ENCODE results near the gene EHF. TPM values are rescaled to one million over a fixed set of nuclear protein-coding genes. Genes with fewer than 3 reads are reported as not detected.

Gene EHF
- total and polyA plus RNA-seq, 9 of the 15 experiments (the other 6 are each of a cell fraction or from before 2014, with no cell fraction given), result 0.04 to 0.54 (median 0.37) TPM

- TF ChIP-seq PHF20 (IDR thresholded peaks at IDR 0.05; ENCODE audit: partially characterized antibody), result no peak
These were observed 86.6 kb downstream of the EHF start (continued) for GRCh38 chr11:34707462-34707840.

Other genes starting within 250 kb of the EHF start
- gene CAT, start 182.2 kb upstream of the EHF start, total RNA-seq (2014; rRNA removed), result 93.2 and 103 TPM in 2 replicates
- gene CAT, start 182.2 kb upstream of the EHF start, total RNA-seq (2014; rRNA removed; fragmentation: Illumina TruSeq; extraction: Trizol), result 115 and 124 TPM in 2 replicates
- gene CAT, start 182.2 kb upstream of the EHF start, total RNA-seq (2015; rRNA removed; fragmentation: Illumina TruSeq; extraction: Trizol), result 96.7 and 101 TPM in 2 replicates
- 86.7 and 95.1 TPM in 2 replicates for gene CAT, start 182.2 kb upstream of the EHF start, total RNA-seq (2021)
- 143 and 183 TPM in 2 replicates for gene CAT, start 182.2 kb upstream of the EHF start, polyA plus RNA-seq (2011; rRNA removed)
- gene CAT, start 182.2 kb upstream of the EHF start, polyA plus RNA-seq (2014; fragmentation: Illumina TruSeq; extraction: Trizol), result 126 and 162 TPM in 2 replicates
- gene CAT, start 182.2 kb upstream of the EHF start, polyA plus RNA-seq (2014; fragmentation: Nextera tagmentation; extraction: Ambion mirVana), result 100 to 1,000 TPM; 114 to 172 TPM
- gene CAT, start 182.2 kb upstream of the EHF start, polyA plus RNA-seq (2014; rRNA removed), result 99.1 and 110 TPM in 2 replicates
- gene ELF5, start 107.3 kb upstream of the EHF start, total RNA-seq (2014; rRNA removed), result not detected in 2 replicates
- not detected in 2 replicates for gene ELF5, start 107.3 kb upstream of the EHF start, total RNA-seq (2014; rRNA removed; fragmentation: Illumina TruSeq; extraction: Trizol)
- gene ELF5, start 107.3 kb upstream of the EHF start, total RNA-seq (2015; rRNA removed; fragmentation: Illumina TruSeq; extraction: Trizol), result not detected in 2 replicates
- not detected in 2 replicates for gene ELF5, start 107.3 kb upstream of the EHF start, total RNA-seq (2021)
- not detected in 2 replicates for gene ELF5, start 107.3 kb upstream of the EHF start, polyA plus RNA-seq (2011; rRNA removed)
- not detected in 2 replicates for gene ELF5, start 107.3 kb upstream of the EHF start, polyA plus RNA-seq (2014; fragmentation: Illumina TruSeq; extraction: Trizol)
- not detected for gene ELF5, start 107.3 kb upstream of the EHF start, polyA plus RNA-seq (2014; fragmentation: Nextera tagmentation; extraction: Ambion mirVana)
- gene ELF5, start 107.3 kb upstream of the EHF start, polyA plus RNA-seq (2014; rRNA removed), result not detected in 2 replicates

Measured in K562 (cell line).